ENCODE measurements around the gene CDH16. TPM values are rescaled to one million over a fixed set of nuclear protein-coding genes. Genes with fewer than 3 reads are reported as not detected.
A peak's percentile ranks its signal among the peaks of the same experiment; 100 is the strongest.

The CDH16 gene
- total and polyA plus RNA-seq, 7 donors: 0.19 to 0.60 TPM; not detected in 5

- H3K27me3 ChIP-seq: no peaks in the 10 kb centered on the region
- WGBS, 2 donors: 76 to 77% methylated on average over 5 of the region's 5 CpGs
- peaks cover 0 to 52% (median 48%) of the 10 kb centered on the region in 4 donors for H3K4me1 ChIP-seq
- no peaks in the 10 kb centered on the region for H3K9me3 ChIP-seq
- DNase-seq: peak; percentile 77
- H3K27ac ChIP-seq: peak overlapping the region; percentile 81 to 96 (median 90)
- H3K4me3 ChIP-seq: peak overlapping the region in 1 of 4 donors; percentile 85
- TF ChIP-seq POLR2AphosphoS5 (IDR thresholded peaks at IDR 0.05): no peak
- TF ChIP-seq EP300 (IDR thresholded peaks at IDR 0.05): no peak
- no peak for TF ChIP-seq POLR2A (IDR thresholded peaks at IDR 0.05)
- no peak for TF ChIP-seq CTCF (IDR thresholded peaks at IDR 0.05)
- intact Hi-C loops (cut with DNase I): no loop called here
- H3K36me3 ChIP-seq: peaks cover 0 to 8% (median 6%) of the 10 kb centered on the region in 4 donors
These were observed 7.7 kb upstream of the CDH16 start for GRCh38 chr16:66926171-66926947.

DNA sequence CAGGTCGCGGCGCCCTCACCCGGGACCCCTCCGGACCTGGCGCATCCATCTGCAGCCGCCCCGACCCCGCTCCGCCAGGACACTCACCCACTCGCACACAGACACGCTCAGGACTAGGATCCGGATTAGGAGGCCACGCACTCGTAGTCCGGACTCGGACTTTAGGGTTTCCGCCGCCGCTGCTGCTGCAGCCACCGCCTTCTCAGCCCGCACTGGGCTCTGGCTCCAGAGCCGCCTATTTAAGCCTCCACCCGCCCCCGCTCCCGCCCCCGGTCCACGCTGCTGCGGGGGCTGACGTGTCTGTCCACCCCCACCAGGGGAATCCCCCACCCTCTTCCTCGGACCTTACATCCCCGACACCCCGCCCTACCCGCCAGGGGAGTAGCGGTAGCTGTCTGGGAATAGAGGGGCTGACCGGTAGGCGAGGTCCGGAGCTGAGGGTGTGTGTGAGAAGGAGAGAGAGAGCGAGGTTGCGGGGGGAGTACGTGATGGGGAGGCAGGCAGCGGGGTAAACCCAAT is 6.7 kb upstream of the CDH16 start, which contains the start of gene RRAD:
RRAD (minus strand) TSS at position 214 of the 519 bp plus-strand sequence. CDS start 356 bp downstream, outside the sequence.
- H3K9me3 ChIP-seq: no peaks in the 10 kb centered on the region
- intact Hi-C loops (cut with DNase I): loop anchor here (1.0 kb wide), 1 partner anchor 27 kb away; no protein-coding TSS in a partner anchor
- H3K36me3 ChIP-seq: peaks cover 0 to 11% (median 7%) of the 10 kb centered on the region in 4 donors
- peak within 1 kb of the TSS; percentile 81 to 96 (median 90) for H3K27ac ChIP-seq
- no peaks in the 10 kb centered on the region for H3K27me3 ChIP-seq
- peak; percentile 77 for DNase-seq
- peak within 1 kb of the TSS; percentile 51 to 85 (median 58) for H3K4me3 ChIP-seq
- WGBS, 2 donors: 7 to 9% methylated on average over 42 of the region's 42 CpGs
- peak in 1 of 4 experiments; percentile 17 for TF ChIP-seq CTCF (IDR thresholded peaks at IDR 0.05)
- peak in 1 of 2 donors; percentile 30 for TF ChIP-seq POLR2A (IDR thresholded peaks at IDR 0.05)
- TF ChIP-seq POLR2AphosphoS5 (IDR thresholded peaks at IDR 0.05): peak in 3 of 4 donors; percentile 77 to 84 (median 84)
- no peak for TF ChIP-seq EP300 (IDR thresholded peaks at IDR 0.05)
- H3K4me1 ChIP-seq: peaks cover 0 to 58% (median 48%) of the 10 kb centered on the region in 4 donors

- intact Hi-C loops (cut with DNase I): loop anchor here (1.0 kb wide), 1 partner anchor 26 kb away; no protein-coding TSS in a partner anchor
- H3K27me3 ChIP-seq: no peaks in the 10 kb centered on the region
- TF ChIP-seq CTCF (IDR thresholded peaks at IDR 0.05): peak in 3 of 4 experiments; percentile 13 to 42 (median 25)
- TF ChIP-seq POLR2A (IDR thresholded peaks at IDR 0.05): no peak
- WGBS, 2 donors: 4 to 8% methylated on average over 72 of the region's 72 CpGs
- no peaks in the 10 kb centered on the region for H3K9me3 ChIP-seq
- DNase-seq: no peak
- peaks cover 0 to 11% (median 7%) of the 10 kb centered on the region in 4 donors for H3K36me3 ChIP-seq
- H3K27ac ChIP-seq: peak overlapping the region; percentile 81 to 96 (median 90)
- peak overlapping the region; percentile 51 to 85 (median 58) for H3K4me3 ChIP-seq
- peaks cover 0 to 64% (median 51%) of the 10 kb centered on the region in 4 donors for H3K4me1 ChIP-seq
These were observed 6.0 kb upstream of the CDH16 start for GRCh38 chr16:66924527-66925321.

GRCh38 chr16:66923866-66924265 is 5.2 kb upstream of the CDH16 start:
- intact Hi-C loops (cut with DNase I): no loop called here
- no peaks in the 10 kb centered on the region for H3K9me3 ChIP-seq
- DNase-seq: no peak
- H3K4me1 ChIP-seq: peaks cover 0 to 69% (median 51%) of the 10 kb centered on the region in 4 donors
- peak overlapping the region; percentile 81 to 96 (median 90) for H3K27ac ChIP-seq
- H3K36me3 ChIP-seq: peaks cover 0 to 11% (median 7%) of the 10 kb centered on the region in 4 donors
- no peak for TF ChIP-seq CTCF (IDR thresholded peaks at IDR 0.05)
- TF ChIP-seq POLR2A (IDR thresholded peaks at IDR 0.05): no peak
- TF ChIP-seq POLR2AphosphoS5 (IDR thresholded peaks at IDR 0.05): no peak
- no peak for TF ChIP-seq EP300 (IDR thresholded peaks at IDR 0.05)
- H3K27me3 ChIP-seq: no peaks in the 10 kb centered on the region
- 17 to 45% methylated on average over 3 of the region's 3 CpGs for WGBS, 2 donors
- H3K4me3 ChIP-seq: peak overlapping the region in 3 of 4 donors; percentile 5 to 85 (median 65)

Data from sigmoid colon (tissue), 7 donors.